Measurements from ENCODE around the gene SNX21. TPM values are rescaled to one million over a fixed set of nuclear protein-coding genes. Genes with fewer than 3 reads are reported as not detected.

SNX21 gene
- total and polyA plus RNA-seq, 9 of the 15 experiments (the other 6 are each of a cell fraction or from before 2014, with no cell fraction given) = 0.10 to 1.2 (median 0.42) TPM

DNA sequence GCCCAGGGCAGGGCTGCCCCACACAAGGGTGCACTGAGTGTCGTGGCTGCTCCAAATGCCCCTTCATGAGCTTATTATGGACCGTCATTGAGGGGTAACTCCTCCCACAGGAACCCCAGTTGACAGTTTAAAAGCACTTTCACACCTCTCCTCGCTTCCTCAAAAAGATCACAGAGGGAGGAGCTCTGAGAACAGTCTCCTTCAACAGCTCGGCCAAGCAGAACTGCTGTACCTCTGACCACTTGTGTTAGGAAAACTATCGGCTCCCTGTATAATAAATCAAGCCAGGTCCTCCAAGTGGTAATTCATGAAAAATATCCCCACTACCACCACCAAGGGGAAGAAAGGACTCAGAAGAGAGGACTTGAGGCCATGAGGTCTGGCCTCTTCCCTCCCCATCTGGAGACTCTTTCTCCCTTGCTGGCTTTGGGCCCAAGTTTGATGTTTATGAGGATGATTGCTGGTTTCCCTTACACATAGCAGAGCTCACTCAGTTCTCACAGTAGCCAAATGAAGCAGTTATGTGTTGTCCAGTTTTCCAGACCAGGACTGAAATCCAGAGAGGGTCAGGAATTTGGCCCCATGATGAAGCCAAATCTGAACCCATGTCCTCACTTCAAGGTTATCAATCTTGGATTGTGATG is 8.7 kb downstream of the SNX21 start:
- ATAC-seq = no peak; the same call in 2 of the 3 replicates
- FAIRE-seq = no peak
- TF ChIP-seq DACH1 (IDR thresholded peaks at IDR 0.05; ENCODE audit: partially characterized antibody) = no peak
- no peak for TF ChIP-seq PRPF4 (IDR thresholded peaks at IDR 0.05; ENCODE audit: insufficient read depth, low read depth, low read length, poor library complexity, severe bottlenecking)
- TF ChIP-seq NFIC (IDR thresholded peaks at IDR 0.05) = peak; percentile 33
- no peak for TF ChIP-seq ZBTB33 (CRISPR knock-in tag; IDR thresholded peaks at IDR 0.05)
- no peak for TF ChIP-seq MCM2 (IDR thresholded peaks at IDR 0.05; ENCODE audit: low read depth)
- no peak for TF ChIP-seq CXXC5 (CRISPR knock-in tag; IDR thresholded peaks at IDR 0.05)
- BruUV-seq (replicated peaks) = TSS peak; percentile 29
- Histone ChIP-seq H3K4me1 (replicated peaks in 1 of 2; ENCODE audit: control insufficient read depth in 2 of 2, insufficient read depth in 2 of 2, low read length in 2 of 2) (peaks cover 0 to 11% of the 10 kb centered on the region in 2 experiments; a peak in 1 of 5 replicates), H2AFZ (ENCODE audit: low read depth, low read length) (no peak overlapping the region), H3K27ac (ENCODE audit: extremely low read depth, low read depth, low read length) (no peak overlapping the region), H3K36me3 (ENCODE audit: control insufficient read depth, insufficient read depth, low read length) (peaks cover 31% of the 10 kb centered on the region; the same call in 2 of the 3 replicates), H3K9me3 (replicated peaks; ENCODE audit: control insufficient read depth, insufficient read depth, low read depth, low read length) (no peaks in the 10 kb centered on the region), H3K79me2 (ENCODE audit: control insufficient read depth, insufficient read depth, low read length) (no peaks in the 10 kb centered on the region), H3K9ac (ENCODE audit: insufficient read depth in 1 of 2, low read depth in 2 of 2, low read length in 2 of 2) (no peak overlapping the region), H4K20me1 (replicated peaks; ENCODE audit: control insufficient read depth, insufficient read depth, low read length) (no peaks in the 10 kb centered on the region), H3K4me2 (ENCODE audit: insufficient read depth, low read length) (no peak overlapping the region), H3K4me3 (no peak overlapping the region), H3K27me3 (ENCODE audit: control insufficient read depth in 2 of 2, insufficient read depth in 2 of 2, low read length in 2 of 2) (no peaks in the 10 kb centered on the region), H3K9me1 (ENCODE audit: control insufficient read depth, insufficient read depth, low read length) (peaks cover 3% of the 10 kb centered on the region)
- ChIA-PET CTCF (ENCODE audit: low intra/inter-chr PET ratio) (no interaction called here), POLR2A (interaction anchor here (0.7 to 4.9 kb wide), 2 partner anchors 9 to 124 kb away, joined by 3 to 19 read pairs; no protein-coding TSS in a partner anchor)
- in situ Hi-C loops (cut with MboI) = no loop called here
- WGBS (ENCODE audit: insufficient coverage, low coverage, missing lambda C conversion rate) = 45% methylated on average over 5 of the region's 5 CpGs
- DNase-seq (ENCODE audit: extremely low read depth in 1 of 4, low spot score in 3 of 4) = no peak
- intact Hi-C loops (cut with micrococcal nuclease) = no loop called here
